Cardiac fibroblast (primary cell): Measurements from ENCODE around the gene TBC1D24.

Experiments used
- DNase-seq, 2 donors: peaks; one replicate each; pipeline versions ENCODE4 v3.0.0 to v3.0.0-alpha.2; 2010; ENCODE audit warnings: low read depth in 2 of 2
- H3K4me3 ChIP-seq, 2 donors: replicated peaks in 1 of 2; 1 replicate in 1 of 2; 2 replicates in 1 of 2; pipeline ENCODE4 v1.5.1; 2011; ENCODE audit warnings: low read depth in 2 of 2, low read length in 2 of 2, mild to moderate bottlenecking in 2 of 2, moderate library complexity in 1 of 2
- TF ChIP-seq, protein P1 (sequence below): IDR thresholded peaks from one replicate; pipeline ENCODE4 v1.5.1; 2011; ENCODE audit warnings: low read depth, mild to moderate bottlenecking, low read length, inconsistent platforms

Gene TBC1D24

DNA sequence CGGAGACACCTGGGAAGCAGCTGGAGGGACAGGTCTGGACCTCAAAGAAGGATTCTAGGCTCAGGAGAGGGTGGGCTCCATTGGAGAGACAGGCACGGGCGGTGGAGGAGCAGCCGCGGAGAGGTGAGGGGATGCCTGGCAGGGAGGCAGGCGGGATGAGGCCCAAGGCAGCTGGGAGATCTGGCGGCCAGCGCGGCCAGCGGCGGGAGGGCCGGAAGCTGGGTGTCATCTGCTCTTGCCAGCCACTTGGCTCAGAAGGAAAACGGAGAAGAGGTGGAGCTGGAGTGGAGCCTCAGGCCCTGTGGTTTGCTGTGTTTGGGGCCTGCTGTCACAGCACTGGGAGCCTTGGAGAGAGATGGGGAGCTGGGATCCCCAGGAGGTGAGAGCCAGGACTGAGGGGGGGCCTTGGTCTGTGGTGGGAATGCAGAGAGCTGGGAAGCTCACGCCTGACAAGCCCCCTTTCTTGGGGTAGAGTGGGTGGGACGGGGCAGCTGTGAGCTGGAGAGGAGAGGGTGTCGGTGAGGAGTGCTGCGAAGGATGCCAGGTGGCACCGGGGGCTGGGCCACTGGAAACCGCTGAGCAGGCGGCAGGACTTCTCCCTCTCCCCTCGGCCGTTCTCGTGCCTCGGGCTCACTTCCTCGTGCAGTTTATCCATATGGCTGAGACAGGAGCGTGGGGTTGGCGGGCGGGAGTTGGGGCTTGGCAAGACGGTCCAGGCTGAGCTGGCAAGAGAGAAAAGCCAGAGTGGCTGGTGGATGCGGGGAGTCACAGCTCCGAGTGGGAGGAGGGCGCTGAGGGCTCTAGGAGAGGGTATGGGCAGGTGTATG lies 8.0 kb downstream of the TBC1D24 start:
- peak; percentile 42 to 69 for DNase-seq
- no peak overlapping the region for H3K4me3 ChIP-seq
- TF ChIP-seq, protein P1, sequence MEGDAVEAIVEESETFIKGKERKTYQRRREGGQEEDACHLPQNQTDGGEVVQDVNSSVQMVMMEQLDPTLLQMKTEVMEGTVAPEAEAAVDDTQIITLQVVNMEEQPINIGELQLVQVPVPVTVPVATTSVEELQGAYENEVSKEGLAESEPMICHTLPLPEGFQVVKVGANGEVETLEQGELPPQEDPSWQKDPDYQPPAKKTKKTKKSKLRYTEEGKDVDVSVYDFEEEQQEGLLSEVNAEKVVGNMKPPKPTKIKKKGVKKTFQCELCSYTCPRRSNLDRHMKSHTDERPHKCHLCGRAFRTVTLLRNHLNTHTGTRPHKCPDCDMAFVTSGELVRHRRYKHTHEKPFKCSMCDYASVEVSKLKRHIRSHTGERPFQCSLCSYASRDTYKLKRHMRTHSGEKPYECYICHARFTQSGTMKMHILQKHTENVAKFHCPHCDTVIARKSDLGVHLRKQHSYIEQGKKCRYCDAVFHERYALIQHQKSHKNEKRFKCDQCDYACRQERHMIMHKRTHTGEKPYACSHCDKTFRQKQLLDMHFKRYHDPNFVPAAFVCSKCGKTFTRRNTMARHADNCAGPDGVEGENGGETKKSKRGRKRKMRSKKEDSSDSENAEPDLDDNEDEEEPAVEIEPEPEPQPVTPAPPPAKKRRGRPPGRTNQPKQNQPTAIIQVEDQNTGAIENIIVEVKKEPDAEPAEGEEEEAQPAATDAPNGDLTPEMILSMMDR: no peak

DNA sequence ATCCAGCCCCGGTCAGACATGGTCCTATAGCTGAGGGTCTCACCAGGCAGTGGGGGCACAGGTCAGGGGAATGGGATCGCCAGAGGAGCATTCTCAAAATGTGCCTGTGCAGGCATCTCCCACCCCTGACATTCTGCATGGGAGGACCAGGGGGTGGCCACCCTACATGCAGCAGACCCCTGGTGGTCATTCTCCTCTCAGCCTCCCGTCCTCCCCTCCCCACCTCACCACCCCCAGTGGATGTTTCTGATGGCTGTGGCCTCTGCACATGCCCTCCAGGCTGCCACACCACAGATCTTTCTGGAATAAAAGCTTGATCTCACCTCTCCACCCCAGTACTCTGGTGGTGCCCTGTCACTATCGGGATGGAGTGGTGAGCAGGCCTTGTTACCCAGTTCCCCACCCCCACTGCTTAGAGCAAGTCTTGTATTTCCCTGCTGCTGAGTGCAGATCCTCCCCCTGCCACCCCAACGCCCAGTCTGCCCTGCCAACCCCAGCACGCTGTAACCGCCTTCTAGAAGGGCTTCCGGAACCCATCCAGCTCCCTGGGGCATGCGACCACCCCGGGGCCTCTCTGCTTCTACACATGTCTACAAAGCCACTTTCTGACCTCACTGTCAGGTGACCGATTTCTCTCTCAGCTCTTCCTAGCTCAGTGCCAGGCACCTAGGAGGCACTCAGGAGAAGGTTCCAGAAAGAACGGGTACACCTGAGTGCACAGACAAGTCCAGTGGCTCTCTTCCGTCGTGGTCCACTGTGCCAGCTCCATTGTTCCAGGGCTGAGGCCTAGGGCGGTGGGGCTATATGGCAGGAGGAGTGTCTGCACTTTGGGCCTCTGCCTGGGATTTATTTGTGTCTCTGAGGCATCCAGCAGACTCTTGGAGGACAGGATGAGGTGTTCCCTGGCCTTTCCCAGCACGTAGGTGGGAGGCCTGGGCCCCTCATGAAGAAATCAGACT lies 9.3 kb downstream of the TBC1D24 start:
- DNase-seq: no peak
- no peak overlapping the region for H3K4me3 ChIP-seq
- TF ChIP-seq, protein P1: no peak

DNA sequence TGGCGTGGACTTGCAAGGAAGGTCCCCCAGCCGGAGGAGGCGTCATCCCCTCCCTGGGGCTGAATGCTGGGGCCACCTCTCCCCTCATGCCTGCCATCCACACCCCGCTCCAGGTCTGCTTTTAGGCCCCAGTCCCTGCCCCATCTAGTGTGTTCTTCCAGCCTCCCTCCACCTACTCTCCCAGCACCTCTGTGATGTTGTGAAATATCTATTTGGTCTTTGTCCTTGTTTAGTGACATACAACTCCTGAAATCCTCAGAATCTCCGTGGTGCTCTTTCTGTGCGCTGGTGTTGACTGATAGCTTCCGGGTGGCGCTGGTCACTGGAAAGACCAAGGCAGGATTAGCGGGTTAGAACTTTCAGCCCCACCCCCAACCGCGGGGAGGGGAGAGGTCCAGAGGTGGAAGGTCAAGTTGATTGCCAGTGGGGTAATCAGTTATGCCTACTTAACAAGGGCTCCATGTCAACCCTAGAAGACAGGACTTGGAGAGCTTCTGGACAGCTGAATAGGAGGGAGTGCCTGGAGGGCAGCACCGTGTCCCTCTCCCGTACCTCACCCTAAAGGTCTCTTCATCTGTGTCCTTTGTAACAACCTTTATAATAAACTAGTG lies 10.1 kb downstream of the TBC1D24 start:
- H3K4me3 ChIP-seq: no peak overlapping the region
- TF ChIP-seq, protein P1: no peak
- DNase-seq: no peak

DNA sequence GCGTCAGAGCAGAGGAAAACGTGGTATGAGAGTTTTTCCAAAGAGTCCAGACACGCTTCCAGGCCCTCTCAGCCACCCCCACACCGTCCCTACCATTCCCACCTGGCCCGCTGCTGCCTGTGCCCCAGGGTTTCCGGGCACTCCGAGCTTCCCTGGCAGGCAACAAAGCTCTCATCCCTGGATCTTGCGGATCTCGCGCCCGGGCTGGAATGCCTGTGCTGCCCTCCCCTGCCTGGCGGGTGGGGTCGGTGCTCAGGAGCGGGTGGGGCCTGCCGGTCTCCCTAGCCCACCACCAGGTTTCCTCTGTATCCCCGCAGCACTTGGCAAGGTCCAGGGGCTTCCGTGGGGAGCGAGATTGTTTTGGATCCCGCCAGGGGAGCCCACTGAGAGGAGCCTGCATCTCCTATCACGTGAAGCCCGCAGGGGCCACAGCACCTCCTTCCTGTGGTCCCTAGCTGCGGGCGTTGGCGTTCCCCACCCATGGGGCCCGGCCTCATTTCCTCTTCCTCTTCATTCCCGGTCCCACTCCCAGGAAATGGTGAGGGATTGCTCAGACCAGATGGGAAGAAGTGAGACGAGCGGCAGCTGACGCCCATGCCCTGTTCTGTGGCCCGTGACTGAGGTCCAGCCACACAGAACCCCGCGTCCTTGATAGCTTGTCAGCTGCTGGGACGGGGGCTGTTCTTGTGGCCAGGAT lies 11.0 kb downstream of the TBC1D24 start:
- TF ChIP-seq, protein P1: no peak
- no peak for DNase-seq
- no peak overlapping the region for H3K4me3 ChIP-seq

DNA sequence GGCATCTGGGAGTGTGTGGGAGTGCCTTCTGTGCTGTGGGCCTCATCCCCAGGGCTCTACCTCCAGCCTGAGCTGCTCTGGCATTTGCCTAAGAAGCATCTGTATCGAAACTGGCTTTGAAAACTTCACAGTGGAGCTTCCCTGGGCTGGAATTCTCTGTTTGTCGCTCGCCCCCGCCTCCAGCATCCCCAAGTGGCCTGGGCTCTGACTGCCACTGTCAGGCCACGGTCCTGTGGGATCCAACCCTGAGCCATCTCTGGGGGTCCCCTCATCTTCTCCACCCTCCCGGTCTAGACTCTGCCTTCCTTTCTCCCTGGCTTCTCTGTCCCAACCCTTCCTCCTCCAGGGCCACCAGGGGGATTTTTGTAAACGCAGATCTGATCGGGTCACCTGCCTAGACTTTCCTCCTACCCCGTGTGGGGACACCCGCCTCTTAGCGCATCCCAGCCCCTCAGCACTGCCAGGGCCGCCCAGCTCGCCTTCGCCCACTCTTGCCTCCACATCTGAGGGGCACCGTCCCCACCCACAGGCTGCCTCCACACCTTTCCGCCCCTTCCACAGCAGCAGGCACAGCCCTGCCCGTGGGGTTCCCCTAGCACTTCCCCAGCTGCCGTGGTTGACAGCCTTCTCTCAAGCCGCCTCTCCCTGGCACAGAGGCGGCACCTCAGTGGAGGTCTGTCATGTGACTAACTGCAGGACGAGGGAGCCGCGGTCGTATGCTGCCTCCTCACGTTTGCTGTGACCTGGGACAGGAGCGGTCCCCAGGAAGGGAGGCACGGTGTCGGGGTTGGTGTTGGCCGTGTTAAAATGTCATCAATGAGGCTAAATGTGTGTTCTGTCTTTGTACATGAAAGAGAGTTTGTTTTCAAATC lies 12.0 kb downstream of the TBC1D24 start:
- DNase-seq: no peak
- no peak overlapping the region for H3K4me3 ChIP-seq
- TF ChIP-seq, protein P1: no peak
